Stimulated activated naive CD4-positive, alpha-beta T cell (primary cell): ENCODE results near the gene DLG5.
"Not testable (repeated sequence)": the region's sequence is repeated elsewhere in the genome, so short reads cannot be mapped to it uniquely, and the experiment has no call there.

Source experiments
- DNase-seq, 6 experiments: peaks; one replicate each; lab custom pipeline; 2025; lab: John Stamatoyannopoulos, UW

Gene DLG5

DNA sequence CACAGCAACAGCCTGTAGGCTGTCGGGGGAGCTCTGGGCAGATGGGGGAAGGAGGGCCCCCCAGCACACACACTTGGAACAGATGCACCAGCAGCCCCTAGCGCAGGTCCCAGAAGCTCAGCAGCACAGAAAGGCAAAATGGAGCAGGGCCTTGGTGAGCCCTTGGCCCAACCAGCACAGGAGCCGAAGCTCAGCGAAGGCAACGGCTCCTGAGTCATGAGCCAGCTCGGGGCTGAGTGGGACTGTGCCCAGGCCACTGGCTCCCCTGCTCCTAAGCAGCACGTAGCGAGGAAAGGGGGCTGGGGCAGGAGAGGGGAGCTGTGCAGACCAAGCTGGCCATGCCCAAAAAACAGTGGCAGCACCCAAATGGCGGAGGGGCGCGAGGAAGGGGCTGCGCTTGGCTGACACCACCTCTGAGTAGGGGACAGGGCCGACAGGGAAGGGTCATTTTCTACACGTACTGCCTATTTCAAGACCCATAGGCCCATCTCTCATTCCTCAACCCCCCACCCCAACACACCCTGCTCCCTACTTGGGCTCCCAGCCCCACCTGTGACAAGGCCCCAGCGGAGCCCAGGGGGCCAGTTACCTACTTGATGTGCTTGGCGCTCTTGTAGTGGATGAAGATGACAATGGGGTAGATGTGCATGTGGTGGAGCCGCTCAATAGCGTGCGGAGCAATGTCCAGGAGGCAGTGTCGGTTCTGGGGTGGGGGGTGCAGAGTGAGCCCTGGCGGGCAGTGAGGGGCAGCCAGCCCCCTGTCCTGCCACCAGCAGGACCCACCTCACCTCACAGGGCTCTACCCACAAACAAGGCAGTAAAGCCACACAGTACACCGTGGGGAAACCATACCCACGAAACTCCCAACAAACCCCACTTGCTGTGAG lies 132.1 kb downstream of the DLG5 start:
- DNase-seq, result no peak

DNA sequence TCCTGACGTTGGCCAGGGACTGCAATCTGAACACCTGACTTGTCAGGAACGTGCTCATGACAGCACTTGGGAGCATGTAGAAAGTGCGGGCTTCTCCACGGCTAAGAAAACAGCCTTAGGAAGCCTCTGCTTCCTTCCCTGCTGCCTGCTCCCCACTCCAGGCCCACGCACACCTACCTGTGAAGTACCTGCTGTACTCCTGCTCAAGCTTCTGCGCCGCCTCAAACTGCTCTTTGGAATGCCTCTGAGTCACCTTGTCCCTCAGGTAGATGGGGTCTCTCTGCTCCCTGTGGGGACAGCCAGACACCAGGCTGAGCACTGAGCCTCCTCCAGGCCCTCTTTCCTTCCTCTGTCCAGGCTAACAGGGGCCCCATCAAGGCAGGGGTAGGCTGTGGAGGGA lies 132.7 kb downstream of the DLG5 start:
- no peak for DNase-seq

DNA sequence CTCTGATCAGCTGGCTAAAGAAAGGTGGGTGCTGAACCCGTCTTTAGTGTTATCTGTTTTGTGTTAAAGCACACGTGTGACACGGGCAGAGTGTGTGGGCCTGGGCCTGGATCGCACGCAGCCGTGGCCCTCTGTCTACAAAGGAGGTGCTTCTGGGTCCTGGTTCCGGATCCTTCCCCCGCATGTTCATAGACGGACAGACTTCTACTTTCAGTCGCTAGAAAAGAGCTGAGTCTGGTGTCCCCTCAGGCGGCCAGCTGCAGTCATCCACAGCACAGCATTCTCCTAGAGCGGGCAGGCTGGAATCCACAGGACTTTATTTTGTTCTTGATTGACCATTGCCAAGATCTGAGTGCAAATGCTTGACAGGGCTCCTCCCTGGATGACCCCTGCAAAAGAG lies 134.4 kb downstream of the DLG5 start:
- DNase-seq, result no peak

DNA sequence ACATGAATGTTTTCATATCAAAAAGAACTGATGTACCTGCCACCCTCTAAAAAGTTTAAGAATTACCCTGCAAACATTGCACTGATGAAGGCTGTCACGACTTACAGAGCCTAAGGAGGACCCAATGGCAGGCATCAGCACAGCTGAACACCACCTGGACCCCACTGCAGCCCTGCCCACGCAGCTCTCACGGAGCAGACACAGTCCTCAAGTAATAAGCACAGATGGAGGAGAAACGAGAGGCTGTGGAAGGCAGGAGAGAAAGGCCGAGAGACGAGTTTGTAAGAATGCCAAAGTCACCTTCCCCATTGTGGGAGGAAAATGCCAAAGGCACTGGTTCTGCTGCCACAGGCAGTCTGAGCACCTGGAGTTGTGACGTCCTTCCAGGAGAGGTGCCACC lies 135.0 kb downstream of the DLG5 start:
- no peak for DNase-seq

DNA sequence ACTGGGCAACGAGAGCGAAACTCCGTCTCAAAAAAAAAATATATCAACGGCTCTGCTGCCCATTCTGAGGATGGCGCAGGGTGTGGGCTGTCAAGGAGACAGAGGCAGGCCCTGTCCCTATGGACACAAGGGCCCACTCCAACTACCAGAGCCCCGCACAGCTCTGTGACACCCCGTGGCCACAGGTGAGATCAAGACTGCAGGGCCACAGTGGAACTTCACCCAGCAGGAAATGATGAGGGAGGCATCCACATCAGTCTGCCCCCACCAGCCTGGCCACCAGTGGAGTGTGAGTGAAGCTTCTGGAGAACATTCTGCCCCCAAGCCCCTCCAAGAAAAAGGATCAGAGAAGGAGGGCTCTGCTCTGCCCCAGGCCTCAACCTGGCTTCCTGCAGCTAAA lies 136.7 kb downstream of the DLG5 start:
- no peak for DNase-seq

DNA sequence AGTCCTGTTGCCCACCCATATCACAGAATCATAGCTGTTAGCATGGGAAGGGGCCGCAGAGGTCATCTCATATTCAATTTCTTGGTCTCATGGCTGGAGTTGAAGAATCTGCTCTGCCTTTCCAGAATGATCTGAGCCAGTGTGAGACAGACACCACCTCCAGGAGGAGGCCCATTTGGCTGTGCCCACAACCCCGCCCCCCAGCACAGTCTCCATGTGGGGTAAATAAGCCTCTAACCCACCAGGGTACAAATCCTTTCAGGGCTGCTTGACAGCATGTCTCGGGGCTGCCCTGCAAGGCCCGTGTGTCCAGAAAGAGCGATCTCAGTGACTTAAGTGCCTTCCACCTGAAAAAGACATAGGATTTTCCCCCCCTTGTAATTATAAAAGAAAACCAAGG lies 137.5 kb downstream of the DLG5 start:
- DNase-seq, result no peak

DNA sequence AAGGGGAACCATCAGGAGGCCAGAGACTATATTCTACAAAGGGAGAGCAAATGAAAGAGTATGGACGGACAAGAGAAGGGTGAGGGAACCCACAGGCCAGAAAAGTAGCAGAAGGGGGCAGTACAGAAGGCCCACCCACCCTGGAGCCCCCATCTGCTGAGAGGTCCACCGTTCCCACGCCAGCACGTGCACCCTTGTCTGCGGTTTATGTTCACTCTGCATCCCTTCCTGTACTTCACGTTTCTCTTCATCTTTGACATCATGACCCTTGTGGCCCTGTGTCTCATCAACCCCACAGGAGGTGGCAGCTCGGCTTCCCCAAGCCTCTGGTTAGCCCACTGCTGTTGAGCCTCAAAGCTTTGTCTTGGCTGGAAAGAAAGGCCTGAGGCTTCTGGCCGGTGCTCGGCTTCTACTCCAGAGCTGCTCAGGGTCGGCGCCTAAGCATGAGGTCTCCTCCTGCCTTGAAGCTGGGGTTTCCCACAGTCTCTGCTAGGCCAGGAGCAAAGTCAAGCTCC lies 138.0 kb downstream of the DLG5 start:
- no peak for DNase-seq

DNA sequence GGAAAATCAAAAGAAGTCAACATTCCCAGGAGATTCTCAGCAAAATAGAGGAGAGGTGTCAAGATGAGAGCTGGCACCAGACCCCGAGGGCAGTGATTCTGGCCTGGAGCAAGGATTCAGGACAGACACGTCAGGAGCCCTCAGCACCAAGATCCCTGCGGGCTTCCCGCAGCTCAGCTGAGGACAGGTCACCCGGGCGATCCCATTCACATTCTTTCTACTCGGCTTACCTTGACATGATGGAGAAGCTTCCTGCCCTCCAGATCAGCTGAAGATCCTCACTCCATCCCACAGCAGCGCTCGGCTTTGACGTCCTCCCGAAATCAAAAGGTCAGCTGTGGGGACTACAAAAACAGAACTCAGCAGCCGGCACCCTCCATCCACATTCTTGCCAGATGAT lies 139.1 kb downstream of the DLG5 start:
- no peak for DNase-seq

DNA sequence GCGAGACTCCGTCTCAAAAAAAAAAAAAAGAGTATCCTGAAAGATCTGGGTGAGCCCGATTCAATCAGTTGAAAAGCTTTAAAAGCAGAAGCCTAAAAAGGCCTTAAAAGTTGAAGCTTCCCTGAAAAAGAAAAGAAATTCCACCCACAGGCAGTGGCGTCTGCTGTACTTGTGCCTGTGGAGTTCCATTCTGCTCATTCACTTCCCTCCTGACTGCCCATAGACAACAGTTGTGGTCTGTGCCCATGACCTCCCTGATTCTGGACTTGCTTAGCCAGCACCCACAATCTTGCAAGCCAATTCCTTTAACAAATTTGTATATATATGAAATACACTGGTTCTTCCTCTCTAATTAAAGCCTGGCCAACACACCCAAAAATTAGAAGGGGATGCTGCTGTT lies 141.7 kb downstream of the DLG5 start:
- no peak for DNase-seq

DNA sequence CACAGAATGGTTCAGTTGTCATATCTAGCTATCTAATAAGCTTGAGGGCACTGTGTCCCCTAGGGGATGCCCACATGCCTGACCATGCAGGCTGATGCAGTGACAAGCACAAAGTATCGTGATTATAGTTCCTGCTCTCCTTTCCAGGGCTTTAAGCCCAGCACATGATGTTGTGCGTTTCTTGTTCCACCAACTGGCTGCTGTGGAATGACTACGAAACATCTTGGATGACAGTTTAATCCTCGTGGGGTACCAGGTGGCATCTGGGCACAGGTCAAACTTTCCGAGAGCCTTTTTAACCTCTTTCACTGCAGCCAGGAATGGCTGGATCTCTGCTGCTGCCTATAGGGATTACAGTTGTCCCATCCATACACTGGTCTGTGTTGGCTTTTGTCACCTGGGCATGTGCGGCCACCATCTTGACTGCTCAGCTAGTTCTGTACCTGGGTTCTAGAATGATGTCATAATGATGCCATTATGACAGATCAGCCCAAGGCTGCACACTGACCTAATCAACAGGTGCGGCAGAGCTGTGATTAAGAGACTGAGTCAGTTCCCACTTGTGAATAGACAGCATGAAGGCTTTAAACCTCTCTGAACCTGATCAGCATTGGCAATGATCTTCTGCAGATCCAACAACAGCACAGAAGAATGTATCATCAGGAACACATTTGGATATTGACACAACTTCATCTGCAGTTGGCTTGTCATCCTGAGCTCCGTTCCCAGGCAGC lies 144.1 kb downstream of the DLG5 start:
- no peak for DNase-seq

DNA sequence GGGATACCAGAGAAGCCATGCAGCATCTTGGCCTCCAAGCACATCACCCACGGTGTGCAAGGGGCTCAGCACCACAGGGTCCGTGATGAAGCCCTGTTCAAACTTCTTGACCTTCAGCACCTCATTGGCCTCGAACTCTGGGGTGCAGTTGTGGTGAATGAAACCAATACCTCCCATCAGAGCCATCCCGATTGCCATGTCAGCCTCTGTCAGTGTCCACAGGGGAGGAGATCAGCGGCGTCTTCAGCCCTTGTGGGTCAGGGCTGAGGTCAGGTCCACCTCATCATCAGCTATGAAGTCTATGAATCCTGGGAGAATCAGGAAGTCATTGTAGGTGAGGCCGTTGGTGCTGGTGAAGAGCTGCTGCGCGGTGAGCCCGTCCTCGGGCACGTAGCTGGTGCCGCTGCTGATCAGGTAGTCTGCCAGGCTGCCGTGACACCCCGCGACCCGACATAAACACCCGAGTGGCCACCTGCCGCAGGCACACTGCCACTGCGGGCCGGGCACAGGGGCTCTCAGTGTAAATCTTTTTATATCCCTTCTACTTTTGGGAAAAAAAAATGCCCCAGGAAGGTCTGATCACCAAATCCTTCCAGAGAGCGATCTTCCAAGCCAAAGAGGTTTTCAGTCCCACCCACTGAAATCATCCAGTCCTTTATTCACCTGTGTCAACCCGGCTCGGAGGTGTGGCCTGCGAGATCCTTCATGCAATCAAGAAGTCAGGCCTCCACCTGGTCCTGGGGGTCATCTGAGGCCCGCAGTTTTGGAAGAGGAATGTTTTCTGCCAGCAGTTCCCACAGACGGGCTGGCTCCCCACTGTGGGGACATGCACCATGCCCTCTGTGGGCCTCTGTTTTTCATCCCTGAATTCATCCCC lies 144.9 kb downstream of the DLG5 start:
- no peak for DNase-seq

DNA sequence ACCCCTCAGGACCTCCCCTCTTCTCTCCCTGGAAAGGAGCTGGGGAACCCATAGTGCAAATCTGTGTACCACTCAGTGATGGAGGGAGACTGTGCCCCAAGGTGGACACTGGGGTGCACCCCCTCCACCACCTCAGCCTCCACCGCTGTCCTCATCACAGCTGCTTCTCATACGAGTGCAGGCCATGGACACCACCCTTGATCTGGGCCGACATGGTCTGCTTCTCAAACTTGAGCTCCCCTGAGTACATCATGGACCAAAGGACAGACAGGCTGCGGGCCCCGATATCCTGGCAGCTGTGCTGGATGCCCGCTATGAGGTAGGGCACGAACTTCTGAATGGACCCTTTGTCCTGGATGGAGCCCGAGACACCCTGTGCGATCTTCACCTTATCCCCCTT lies 146.4 kb downstream of the DLG5 start:
- DNase-seq, result no peak

DNA sequence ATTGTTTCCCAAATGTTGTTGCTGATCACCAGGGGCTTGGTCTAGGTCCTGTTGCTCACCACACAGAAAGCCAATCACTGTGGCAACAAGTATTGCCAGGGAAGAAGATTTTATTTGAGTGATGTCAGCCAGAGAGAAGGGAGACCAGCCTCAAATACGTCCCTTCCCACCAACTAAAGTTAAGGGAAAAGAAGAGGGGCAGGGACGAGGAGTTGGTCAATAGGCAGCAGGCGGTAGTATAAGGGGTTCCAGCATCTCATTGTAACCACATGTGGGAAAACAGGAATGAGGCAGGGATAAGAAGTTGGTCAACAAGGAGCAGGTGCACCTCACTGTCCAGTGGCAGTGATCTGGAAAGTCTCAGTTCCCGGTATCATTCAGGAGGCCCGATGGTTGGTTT lies 150.1 kb downstream of the DLG5 start:
- DNase-seq, result no peak

DNA sequence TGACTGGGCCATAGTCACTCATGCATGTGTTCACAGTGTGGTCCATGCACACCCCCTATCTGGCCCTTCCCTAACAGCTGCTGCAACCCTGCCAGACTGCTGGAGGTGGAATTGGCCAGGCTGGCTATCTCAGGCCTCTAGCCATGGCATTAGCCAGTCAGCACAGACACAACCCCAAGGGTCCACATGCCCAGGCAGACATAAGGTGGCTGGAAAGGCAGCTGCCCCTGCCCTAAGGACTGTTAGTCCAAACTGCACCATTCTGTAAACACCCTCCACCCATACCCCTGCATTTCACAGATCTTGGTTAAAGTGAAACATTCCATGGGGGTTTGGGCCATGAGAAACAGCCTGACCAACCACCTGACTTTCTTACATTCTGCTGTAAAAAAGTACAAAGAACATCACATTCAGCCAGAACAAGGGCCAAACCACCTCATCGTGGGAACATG lies 151.6 kb downstream of the DLG5 start:
- DNase-seq, result no peak

DNA sequence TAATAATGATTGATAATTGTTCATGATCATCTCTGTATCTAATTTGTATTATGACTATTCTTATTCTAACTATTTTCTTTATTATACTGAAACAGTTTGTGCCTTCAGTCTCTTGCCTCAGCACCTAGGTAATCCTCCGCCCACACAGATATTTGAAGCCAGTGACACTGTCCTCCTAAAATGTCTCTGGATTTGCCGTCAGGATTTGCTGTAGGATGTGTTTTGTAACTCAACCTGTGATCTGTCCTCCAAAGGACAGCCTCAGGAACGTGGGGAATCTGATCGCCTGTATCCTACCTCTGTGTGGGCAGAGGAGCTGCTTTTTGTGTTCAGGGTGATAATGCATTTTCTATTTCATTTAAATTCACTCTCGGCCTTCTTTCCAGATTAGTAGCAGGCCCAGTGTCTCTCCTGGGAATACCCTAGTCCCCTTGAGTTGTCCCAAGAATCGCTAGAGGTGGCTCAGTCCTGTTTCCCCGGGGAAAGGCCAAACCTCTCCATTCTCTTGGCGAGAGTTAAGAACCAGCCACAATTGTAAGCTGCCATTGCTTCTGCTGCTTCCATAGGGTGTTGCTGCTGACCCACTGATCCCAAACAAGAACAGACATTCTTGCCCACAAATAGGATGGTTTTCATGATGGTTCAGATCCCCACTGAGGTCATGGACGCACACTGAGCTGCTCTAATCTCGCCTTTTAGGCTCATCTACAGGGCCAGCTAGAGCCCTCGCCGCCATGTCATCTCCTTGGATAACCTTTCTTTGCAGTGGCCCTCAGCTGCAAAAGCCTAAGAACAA lies 152.7 kb downstream of the DLG5 start:
- DNase-seq, result no peak

DNA sequence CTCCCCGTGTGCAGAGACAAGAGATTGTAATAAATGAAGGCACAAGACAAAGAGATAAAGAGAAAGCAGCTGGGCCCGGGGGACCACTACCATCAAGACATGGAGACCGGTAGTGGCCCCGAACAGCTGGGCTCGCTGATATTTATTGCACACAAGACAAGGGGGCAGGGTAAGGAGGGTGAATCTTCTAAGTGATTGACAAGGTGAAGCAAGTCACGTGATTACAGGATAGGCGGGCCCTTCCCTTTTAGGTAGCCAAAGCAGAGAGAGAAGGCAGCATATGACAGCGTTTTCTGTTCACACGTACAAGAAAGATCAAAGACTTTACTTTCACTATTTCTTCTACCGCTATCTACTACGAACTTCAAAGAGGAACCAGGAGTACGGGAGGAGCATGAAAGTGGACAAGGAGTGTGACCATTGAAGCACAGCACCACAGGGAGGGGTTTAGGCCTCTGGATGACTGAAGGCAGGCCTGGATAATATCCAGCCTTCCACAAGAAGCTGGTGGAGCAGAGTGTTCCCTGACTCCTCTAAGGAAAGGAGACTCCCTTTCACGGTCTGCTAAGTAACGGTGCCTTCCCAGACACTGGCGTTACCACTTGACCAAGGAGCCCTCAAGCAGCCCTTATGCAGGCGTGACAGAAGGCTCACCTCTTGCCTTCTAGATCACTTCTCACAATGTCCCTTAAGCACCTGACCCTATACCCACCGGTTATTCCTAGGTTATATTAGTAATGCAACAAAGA lies 153.5 kb downstream of the DLG5 start:
- not testable (repeated sequence) for DNase-seq

DNA sequence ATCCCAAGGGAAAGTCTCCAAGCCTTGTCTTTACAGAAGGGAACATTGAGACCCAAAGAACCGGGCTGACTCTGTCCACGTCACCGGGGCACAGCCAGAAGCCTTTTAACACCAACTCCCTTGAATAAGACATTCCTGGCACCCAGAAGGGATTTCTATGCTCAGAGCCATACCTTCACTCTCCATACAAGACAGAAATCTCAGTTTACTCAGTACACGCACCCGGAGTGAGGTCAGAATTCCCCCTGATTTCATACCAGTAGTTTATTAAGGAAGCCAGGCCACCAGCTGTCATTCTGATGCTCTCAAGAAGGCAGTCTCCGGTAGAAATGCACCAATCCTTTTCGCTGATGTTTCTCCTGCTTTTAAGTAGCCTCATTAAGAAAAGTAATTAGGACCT lies 154.7 kb downstream of the DLG5 start:
- DNase-seq, result no peak

DNA sequence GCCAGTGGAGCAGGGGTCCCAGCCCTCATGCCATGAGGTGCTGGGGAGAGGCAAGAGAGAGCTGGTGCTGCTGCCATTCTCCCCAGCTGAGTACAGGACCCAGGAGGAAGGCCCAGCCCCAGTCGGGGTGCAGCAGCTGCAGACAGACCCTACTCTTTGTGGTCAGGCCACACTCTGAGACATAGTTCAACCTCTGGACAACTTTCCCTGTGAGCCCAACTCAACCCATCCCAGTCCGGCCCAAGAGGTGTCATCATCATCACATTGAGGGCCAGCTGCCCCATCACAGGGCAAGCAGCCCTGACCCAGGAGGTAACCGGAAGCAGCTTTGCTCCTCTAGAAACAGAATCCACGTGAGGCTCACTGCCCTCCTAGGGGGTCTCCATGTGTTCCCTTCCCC lies 155.1 kb downstream of the DLG5 start:
- no peak for DNase-seq

DNA sequence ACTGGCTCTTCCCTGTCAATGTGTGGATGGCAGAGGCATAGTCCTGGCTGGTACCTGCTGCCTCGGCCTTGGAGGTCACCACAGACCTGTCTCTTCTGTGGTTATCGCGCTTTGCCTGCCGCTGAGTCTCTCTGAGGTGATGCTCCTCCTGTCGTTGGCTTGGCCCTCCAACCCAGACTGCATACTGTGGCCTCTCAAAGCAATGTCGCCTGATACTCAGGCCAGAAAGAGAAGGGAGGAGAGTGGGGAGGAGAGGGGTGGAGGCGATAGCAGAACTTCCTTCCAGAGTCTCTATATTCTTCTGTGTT lies 155.7 kb downstream of the DLG5 start:
- no peak for DNase-seq

DNA sequence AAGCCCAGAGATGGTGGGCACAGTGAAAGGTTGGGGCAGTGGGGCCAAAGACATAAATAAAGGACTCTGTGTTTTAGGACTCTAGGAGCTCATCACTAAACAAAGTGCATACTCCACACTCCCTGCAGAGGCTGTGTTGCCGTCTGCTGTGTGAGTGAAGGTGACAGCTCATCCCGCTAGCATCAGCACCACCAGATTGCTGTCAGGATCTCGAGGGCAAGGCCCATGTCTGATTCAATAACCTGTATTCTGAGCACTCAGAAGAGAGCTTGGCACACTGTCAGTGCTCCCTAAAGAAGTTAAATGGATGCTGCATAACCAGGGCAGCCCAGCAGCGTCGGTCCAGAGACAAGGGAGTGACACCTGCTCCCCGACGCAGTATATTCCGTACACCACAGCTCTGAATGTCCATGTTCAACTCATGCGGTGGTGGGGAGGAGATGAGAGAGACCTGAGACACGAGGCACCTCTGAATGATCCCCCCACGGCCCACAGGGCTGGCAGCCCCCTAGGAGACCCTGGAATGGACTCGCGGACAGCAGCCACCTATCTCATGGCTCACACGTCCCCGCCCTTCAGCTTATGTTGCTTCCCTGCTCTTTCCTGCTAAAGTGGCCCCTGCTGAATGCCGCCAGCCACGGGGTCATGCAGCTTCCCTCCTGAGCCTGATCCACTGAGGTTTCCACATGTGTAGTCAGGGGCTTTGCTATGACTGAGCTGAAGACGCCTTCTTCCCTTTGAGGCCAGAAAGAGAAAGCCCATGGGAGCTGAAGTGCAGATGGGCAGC lies 156.3 kb downstream of the DLG5 start:
- no peak for DNase-seq
